ENCODE results near the gene TMEM54.

The TMEM54 gene

GRCh38 chr1:32863218-32863880 lies 37.8 kb downstream of the TMEM54 start:
- H3K4me3 ChIP-seq (ENCODE audit: low read depth, low read length): no peak overlapping the region
- TF ChIP-seq CTCF (conservative IDR thresholded peaks at IDR 0.05; ENCODE audit: low read depth, low read length): no peak
- DNase-seq (ENCODE audit: low read depth): no peak

GRCh38 chr1:32861904-32862695 lies 39.1 kb downstream of the TMEM54 start:
- no peak overlapping the region for H3K4me3 ChIP-seq (ENCODE audit: low read depth, low read length)
- no peak for DNase-seq (ENCODE audit: low read depth)
- TF ChIP-seq CTCF (conservative IDR thresholded peaks at IDR 0.05; ENCODE audit: low read depth, low read length): no peak

DNA sequence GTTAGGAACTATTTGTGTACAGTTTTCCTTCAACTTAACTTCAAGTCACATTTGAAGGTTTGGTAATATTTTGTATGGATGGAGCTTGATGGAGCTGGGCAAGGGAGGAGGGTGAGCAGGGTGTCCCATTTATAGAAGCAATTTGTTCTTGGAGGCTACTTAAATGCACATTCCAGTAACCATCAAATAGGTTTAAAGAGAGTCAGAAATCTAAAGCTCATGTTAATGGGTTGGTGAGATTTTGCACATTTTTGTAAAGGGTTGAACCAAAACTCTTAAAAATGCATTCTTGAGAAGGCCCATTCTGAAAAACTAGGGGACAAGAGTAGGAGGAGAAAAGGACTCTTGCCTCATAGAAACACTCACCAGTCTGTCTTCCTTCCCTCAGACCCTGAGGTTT lies 40.6 kb downstream of the TMEM54 start:
- DNase-seq (ENCODE audit: low read depth): no peak
- H3K4me3 ChIP-seq (ENCODE audit: low read depth, low read length): no peak overlapping the region
- no peak for TF ChIP-seq CTCF (conservative IDR thresholded peaks at IDR 0.05; ENCODE audit: low read depth, low read length)

DNA sequence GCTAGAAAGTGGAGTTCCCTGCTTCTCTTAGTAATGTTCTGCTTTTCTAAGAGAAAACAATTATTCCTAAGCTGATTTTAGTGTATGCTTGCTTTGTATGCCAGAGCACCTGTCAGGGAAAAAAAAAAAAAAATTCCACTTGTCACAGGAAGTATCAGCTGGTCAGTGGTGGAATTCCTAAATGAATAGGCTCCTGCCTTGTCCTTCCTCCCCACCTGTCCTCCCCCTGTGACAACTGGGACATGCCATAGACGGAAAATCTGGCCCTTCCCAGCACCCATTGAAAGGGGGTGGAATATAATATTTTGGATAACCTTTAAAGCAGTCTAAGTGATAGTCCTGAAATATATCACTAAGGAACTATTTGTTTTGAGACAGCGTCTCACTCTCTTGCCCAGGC lies 41.3 kb downstream of the TMEM54 start:
- no peak for TF ChIP-seq CTCF (conservative IDR thresholded peaks at IDR 0.05; ENCODE audit: low read depth, low read length)
- DNase-seq (ENCODE audit: low read depth): no peak
- no peak overlapping the region for H3K4me3 ChIP-seq (ENCODE audit: low read depth, low read length)

- no peak for TF ChIP-seq CTCF (conservative IDR thresholded peaks at IDR 0.05; ENCODE audit: low read depth, low read length)
- H3K4me3 ChIP-seq (ENCODE audit: low read depth, low read length): no peak overlapping the region
- DNase-seq (ENCODE audit: low read depth): no peak
Observed at GRCh38 chr1:32858791-32859190, 42.4 kb downstream of the TMEM54 start.

GRCh38 chr1:32858136-32858535 lies 43.1 kb downstream of the TMEM54 start:
- no peak for DNase-seq (ENCODE audit: low read depth)
- no peak overlapping the region for H3K4me3 ChIP-seq (ENCODE audit: low read depth, low read length)
- no peak for TF ChIP-seq CTCF (conservative IDR thresholded peaks at IDR 0.05; ENCODE audit: low read depth, low read length)

All from choroid plexus epithelial cell (primary cell).